Measurements from ENCODE around the gene SHC3.

The SHC3 gene

GRCh38 chr9:89073397-89073796 is 105.2 kb downstream of the SHC3 start:
- DNase-seq (ENCODE audit: low spot score) (no peak), ATAC-seq (ENCODE audit: low read depth) (no peak)
- Histone ChIP-seq H3K4me3 (ENCODE audit: severe bottlenecking) (no peak overlapping the region), H3K36me3 (ENCODE audit: low read depth) (no peaks in the 10 kb centered on the region), H3K9me3 (ENCODE audit: severe bottlenecking) (no peaks in the 10 kb centered on the region), H3K27ac (ENCODE audit: poor library complexity, severe bottlenecking) (no peak overlapping the region), H3K4me1 (ENCODE audit: insufficient read depth, poor library complexity, severe bottlenecking) (no peaks in the 10 kb centered on the region), H3K27me3 (ENCODE audit: insufficient read depth, poor library complexity, severe bottlenecking) (no peaks in the 10 kb centered on the region)
- TF ChIP-seq, protein P1, sequence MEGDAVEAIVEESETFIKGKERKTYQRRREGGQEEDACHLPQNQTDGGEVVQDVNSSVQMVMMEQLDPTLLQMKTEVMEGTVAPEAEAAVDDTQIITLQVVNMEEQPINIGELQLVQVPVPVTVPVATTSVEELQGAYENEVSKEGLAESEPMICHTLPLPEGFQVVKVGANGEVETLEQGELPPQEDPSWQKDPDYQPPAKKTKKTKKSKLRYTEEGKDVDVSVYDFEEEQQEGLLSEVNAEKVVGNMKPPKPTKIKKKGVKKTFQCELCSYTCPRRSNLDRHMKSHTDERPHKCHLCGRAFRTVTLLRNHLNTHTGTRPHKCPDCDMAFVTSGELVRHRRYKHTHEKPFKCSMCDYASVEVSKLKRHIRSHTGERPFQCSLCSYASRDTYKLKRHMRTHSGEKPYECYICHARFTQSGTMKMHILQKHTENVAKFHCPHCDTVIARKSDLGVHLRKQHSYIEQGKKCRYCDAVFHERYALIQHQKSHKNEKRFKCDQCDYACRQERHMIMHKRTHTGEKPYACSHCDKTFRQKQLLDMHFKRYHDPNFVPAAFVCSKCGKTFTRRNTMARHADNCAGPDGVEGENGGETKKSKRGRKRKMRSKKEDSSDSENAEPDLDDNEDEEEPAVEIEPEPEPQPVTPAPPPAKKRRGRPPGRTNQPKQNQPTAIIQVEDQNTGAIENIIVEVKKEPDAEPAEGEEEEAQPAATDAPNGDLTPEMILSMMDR (IDR thresholded peaks at IDR 0.05; ENCODE audit: poor library complexity, severe bottlenecking), result no peak

DNA sequence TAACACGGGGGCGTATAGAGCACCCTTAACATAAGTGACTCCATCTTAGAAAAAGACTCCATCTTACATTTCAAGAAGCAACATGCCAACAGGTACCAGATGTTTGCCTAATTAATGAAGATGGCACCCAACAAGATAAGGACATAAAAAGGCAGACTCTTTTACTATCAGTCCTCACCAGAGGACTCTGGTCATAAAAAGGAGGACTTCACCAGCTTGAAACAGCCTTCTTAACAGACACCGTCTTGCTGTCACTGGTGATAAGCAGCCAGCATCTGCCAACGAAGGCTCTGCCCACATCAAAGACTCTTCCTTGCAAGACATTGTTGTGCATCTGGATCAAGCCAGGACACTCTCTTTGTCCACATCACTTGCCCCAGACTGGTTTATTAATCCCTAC is 107.0 kb downstream of the SHC3 start:
- H3K9me3 ChIP-seq (ENCODE audit: severe bottlenecking), result no peaks in the 10 kb centered on the region
- no peak overlapping the region for H3K4me3 ChIP-seq (ENCODE audit: severe bottlenecking)
- H3K36me3 ChIP-seq (ENCODE audit: low read depth), result no peaks in the 10 kb centered on the region
- TF ChIP-seq, protein P1 (IDR thresholded peaks at IDR 0.05; ENCODE audit: poor library complexity, severe bottlenecking), result no peak
- no peaks in the 10 kb centered on the region for H3K27me3 ChIP-seq (ENCODE audit: insufficient read depth, poor library complexity, severe bottlenecking)
- no peak overlapping the region for H3K27ac ChIP-seq (ENCODE audit: poor library complexity, severe bottlenecking)
- no peak for ATAC-seq (ENCODE audit: low read depth)
- no peak for DNase-seq (ENCODE audit: low spot score)
- no peaks in the 10 kb centered on the region for H3K4me1 ChIP-seq (ENCODE audit: insufficient read depth, poor library complexity, severe bottlenecking)

DNA sequence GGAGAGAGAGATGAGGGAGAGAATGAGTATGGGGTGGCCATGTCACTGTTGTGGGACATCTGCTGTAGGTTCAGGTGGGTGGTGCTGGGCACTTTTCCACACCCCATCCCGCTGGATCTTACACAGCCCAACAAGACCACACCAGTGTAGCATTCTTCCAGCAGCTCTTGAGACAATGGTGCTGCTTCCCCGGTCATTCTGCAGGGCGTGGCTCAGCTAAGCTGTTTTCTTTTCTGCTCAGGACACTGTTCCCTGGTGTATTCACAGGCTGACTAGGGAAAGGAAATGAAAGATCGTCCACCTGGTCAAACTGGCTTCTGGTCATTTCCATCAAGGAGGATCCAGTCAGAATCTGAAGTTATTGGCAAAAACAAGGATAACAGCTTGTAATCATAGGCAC is 111.8 kb downstream of the SHC3 start:
- TF ChIP-seq, protein P1 (IDR thresholded peaks at IDR 0.05; ENCODE audit: poor library complexity, severe bottlenecking), result no peak
- Histone ChIP-seq H3K9me3 (ENCODE audit: severe bottlenecking) (no peaks in the 10 kb centered on the region), H3K4me3 (ENCODE audit: severe bottlenecking) (no peak overlapping the region), H3K4me1 (ENCODE audit: insufficient read depth, poor library complexity, severe bottlenecking) (no peaks in the 10 kb centered on the region), H3K27ac (ENCODE audit: poor library complexity, severe bottlenecking) (no peak overlapping the region), H3K27me3 (ENCODE audit: insufficient read depth, poor library complexity, severe bottlenecking) (no peaks in the 10 kb centered on the region), H3K36me3 (ENCODE audit: low read depth) (no peaks in the 10 kb centered on the region)
- ATAC-seq (ENCODE audit: low read depth) (no peak), DNase-seq (ENCODE audit: low spot score) (no peak)

DNA sequence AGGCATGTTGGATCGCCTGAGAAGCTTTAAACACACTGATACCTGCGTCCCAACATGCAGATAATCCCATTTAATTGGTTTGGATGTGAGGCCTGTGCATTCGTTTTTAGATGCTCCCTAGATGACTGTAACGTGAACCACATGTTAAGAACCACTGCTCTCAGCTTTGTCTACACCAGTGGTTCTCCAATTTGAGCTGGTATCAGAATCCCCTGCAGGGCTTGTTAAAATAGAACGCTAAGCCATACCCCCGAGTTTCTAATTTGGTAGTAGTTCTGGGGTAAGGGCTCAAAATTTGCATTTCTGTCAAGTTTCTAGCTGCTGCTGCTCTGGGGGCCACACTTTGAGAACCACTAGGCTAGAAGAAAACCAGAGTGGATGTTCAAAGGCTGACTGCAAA is 112.7 kb downstream of the SHC3 start:
- H3K27me3 ChIP-seq (ENCODE audit: insufficient read depth, poor library complexity, severe bottlenecking), result no peaks in the 10 kb centered on the region
- H3K27ac ChIP-seq (ENCODE audit: poor library complexity, severe bottlenecking), result no peak overlapping the region
- H3K4me1 ChIP-seq (ENCODE audit: insufficient read depth, poor library complexity, severe bottlenecking), result no peaks in the 10 kb centered on the region
- ATAC-seq (ENCODE audit: low read depth), result no peak
- H3K9me3 ChIP-seq (ENCODE audit: severe bottlenecking), result no peaks in the 10 kb centered on the region
- no peaks in the 10 kb centered on the region for H3K36me3 ChIP-seq (ENCODE audit: low read depth)
- TF ChIP-seq, protein P1 (IDR thresholded peaks at IDR 0.05; ENCODE audit: poor library complexity, severe bottlenecking), result no peak
- H3K4me3 ChIP-seq (ENCODE audit: severe bottlenecking), result no peak overlapping the region
- no peak for DNase-seq (ENCODE audit: low spot score)

DNA sequence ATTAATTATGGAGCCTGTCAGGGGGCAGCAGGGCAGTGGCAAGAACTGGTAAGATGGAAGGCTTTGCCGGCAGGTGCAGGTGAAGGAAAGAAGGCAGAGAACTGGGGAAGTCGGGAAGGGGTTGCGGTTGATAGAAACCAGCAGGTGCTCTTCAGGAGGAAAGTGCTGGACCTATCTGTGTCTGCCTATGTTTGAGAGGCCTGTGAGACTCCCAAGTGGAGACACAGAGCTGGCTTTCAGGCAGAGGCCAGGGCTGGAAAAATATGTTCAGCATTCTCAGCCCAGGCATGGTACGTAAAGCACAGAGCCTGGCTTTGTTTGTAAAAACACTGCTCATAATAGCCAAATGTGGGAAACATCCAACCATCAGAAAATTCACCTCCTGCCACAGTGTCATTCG is 117.8 kb downstream of the SHC3 start:
- no peak for DNase-seq (ENCODE audit: low spot score)
- H3K4me3 ChIP-seq (ENCODE audit: severe bottlenecking), result no peak overlapping the region
- TF ChIP-seq, protein P1 (IDR thresholded peaks at IDR 0.05; ENCODE audit: poor library complexity, severe bottlenecking), result no peak
- H3K4me1 ChIP-seq (ENCODE audit: insufficient read depth, poor library complexity, severe bottlenecking), result no peaks in the 10 kb centered on the region
- H3K36me3 ChIP-seq (ENCODE audit: low read depth), result no peaks in the 10 kb centered on the region
- H3K27me3 ChIP-seq (ENCODE audit: insufficient read depth, poor library complexity, severe bottlenecking), result no peaks in the 10 kb centered on the region
- H3K9me3 ChIP-seq (ENCODE audit: severe bottlenecking), result no peaks in the 10 kb centered on the region
- no peak; the same call in 2 of the 3 replicates for ATAC-seq (ENCODE audit: low read depth)
- H3K27ac ChIP-seq (ENCODE audit: poor library complexity, severe bottlenecking), result no peak overlapping the region

All from RWPE2 (cell line).